ENCODE results near the gene CACNA1E. TPM values are rescaled to one million over a fixed set of nuclear protein-coding genes. Genes with fewer than 3 reads are reported as not detected.

CACNA1E gene
- total RNA-seq, 1 donor from 2014 or later: 0.88 TPM

DNA sequence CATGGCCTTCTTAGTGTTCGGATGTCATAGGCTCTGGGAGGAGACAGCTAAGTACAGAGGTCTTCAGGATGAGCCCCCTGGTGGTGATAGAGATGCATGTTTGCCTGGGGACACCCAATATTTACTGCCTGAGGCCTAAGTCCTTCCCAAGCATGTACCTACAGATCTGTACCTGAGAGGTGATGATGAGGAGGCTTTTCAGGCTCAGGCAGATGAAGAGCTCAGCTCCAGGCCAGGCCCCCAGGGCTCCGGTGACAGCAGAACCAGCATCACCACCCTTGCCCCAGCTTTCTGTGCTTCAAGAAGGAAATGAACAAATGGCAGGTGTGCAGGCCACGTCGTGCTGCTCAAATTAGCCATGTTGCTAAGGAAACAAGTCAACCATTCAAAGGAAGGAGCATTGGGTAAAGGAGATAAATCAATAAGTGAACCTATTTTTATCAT is 21.1 kb downstream of the CACNA1E start:
- TF ChIP-seq, protein P1, sequence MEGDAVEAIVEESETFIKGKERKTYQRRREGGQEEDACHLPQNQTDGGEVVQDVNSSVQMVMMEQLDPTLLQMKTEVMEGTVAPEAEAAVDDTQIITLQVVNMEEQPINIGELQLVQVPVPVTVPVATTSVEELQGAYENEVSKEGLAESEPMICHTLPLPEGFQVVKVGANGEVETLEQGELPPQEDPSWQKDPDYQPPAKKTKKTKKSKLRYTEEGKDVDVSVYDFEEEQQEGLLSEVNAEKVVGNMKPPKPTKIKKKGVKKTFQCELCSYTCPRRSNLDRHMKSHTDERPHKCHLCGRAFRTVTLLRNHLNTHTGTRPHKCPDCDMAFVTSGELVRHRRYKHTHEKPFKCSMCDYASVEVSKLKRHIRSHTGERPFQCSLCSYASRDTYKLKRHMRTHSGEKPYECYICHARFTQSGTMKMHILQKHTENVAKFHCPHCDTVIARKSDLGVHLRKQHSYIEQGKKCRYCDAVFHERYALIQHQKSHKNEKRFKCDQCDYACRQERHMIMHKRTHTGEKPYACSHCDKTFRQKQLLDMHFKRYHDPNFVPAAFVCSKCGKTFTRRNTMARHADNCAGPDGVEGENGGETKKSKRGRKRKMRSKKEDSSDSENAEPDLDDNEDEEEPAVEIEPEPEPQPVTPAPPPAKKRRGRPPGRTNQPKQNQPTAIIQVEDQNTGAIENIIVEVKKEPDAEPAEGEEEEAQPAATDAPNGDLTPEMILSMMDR (IDR thresholded peaks at IDR 0.05; ENCODE audit: borderline replicate concordance): peak; percentile 35

DNA sequence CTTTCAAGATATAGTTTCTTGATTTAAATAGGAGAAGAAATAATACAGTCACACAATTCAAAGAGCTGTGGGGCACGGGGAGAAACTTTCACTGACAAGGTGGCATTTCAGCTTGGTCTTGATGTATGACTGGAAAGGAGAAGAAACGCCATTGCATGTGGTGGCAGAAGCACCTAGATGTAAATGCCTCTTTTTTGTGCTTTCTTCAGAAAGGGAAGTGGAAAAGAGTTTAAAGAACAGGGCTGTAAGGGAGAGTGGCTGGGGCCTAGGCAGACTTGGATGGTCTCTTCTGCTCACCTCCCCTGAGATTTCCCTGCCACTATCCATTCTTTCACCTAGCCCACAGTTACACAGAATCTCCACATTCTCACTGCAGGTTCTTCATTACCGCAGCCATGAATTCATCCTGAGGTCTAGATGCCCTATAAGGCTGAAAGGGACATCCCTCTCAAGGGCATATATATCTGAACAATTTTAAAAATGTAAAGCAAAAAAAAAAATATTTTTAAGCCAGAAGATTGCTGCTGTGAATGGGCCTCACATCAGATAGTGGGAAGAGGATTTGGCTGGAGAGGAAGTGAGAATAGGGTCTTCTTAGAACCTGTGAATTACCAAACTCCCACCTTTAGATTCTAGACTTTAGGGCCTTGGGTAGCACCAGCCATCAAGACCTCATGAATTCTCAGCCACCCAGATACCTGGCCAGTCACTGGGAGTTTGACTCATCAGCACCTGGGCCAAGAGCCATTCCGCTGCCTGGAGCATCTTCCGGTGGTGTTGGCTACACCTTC is 23.4 kb downstream of the CACNA1E start:
- no peak for DNase-seq
- Histone ChIP-seq H3K27me3 (ENCODE audit: low read depth) (peaks cover 90% of the 10 kb centered on the region), H3K9me3 (replicated peaks) (no peaks in the 10 kb centered on the region), H3K27ac (replicated peaks) (no peak overlapping the region), H3K36me3 (no peaks in the 10 kb centered on the region), H3K4me1 (no peaks in the 10 kb centered on the region), H3K4me3 (no peak overlapping the region)
- intact Hi-C loops (cut with micrococcal nuclease): no loop called here
- TF ChIP-seq, protein P1 (IDR thresholded peaks at IDR 0.05; ENCODE audit: borderline replicate concordance): no peak

More for the DNA sequence above, 21.1 kb downstream of the CACNA1E start:
- no peak for DNase-seq
- no peaks in the 10 kb centered on the region for H3K36me3 ChIP-seq
- H3K9me3 ChIP-seq (replicated peaks): no peaks in the 10 kb centered on the region
- no peak overlapping the region for H3K4me3 ChIP-seq
- intact Hi-C loops (cut with micrococcal nuclease): no loop called here
- no peak overlapping the region for H3K27ac ChIP-seq (replicated peaks)
- H3K27me3 ChIP-seq (ENCODE audit: low read depth): peaks cover 90% of the 10 kb centered on the region
- H3K4me1 ChIP-seq: no peaks in the 10 kb centered on the region

DNA sequence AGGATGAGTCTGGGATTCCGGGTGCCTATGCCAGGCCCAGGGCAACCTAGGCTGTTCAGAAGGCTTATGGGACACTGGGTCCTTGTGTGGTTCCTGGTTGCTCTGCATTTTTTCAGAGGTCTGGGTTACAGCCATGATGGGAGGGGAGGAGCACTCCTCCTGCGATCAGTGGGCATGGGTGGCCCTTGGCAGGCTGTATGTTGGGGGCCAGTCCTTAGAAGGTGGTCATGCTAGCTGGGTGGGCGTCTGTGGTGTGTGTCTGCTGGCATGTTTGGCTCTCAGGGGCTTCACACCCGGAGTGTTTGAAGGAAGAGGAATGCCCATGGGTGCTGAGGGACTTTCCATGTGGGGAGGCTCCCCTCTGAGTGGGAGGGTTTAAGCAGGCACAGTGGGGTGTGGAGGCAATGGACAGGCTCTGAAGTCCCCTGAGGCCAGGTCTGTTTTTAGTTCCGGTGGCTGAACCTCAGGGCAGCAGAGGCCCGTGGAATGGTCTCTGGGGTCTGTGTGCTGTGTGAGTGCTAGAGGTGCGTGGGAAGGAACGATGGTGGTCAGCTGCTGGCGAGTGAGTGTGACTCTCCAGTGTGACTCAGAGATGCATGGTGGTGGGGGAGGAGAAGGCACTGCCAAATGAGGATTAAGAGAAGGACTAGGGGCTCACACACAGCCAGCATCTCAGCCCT is 25.3 kb downstream of the CACNA1E start:
- H3K9me3 ChIP-seq (replicated peaks): no peaks in the 10 kb centered on the region
- intact Hi-C loops (cut with micrococcal nuclease): no loop called here
- H3K4me3 ChIP-seq: no peak overlapping the region
- H3K27ac ChIP-seq (replicated peaks): no peak overlapping the region
- no peaks in the 10 kb centered on the region for H3K36me3 ChIP-seq
- no peaks in the 10 kb centered on the region for H3K4me1 ChIP-seq
- DNase-seq: no peak
- peaks cover 90% of the 10 kb centered on the region for H3K27me3 ChIP-seq (ENCODE audit: low read depth)
- TF ChIP-seq, protein P1 (IDR thresholded peaks at IDR 0.05; ENCODE audit: borderline replicate concordance): no peak

DNA sequence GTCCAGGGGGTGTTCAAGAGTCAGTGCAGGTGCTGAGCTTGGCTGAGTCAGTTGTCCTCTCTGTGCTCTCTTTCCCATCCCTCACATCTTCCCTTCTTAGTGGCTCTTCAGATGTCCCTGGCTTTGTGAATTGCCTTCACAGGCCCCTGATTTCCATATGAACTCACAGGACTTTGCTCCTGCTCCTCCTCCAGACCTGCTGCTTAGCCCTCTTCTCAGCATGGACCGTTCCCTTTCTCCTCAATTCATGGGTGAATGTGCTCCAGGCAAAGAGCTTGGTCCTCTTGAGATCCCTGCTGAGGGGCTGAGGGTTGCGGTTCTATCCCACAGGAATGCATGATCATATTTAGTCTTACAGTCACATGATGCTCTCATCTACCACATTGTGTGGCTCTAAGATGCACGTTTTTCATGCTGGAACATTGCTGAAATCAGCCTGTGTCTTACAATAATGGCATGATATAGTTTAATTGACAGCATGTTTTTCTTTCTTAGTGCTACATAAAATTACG is 30.5 kb downstream of the CACNA1E start:
- no peak overlapping the region for H3K4me3 ChIP-seq
- peaks cover 3% of the 10 kb centered on the region for H3K4me1 ChIP-seq
- no peaks in the 10 kb centered on the region for H3K36me3 ChIP-seq
- H3K27me3 ChIP-seq (ENCODE audit: low read depth): peaks cover 80% of the 10 kb centered on the region
- no peaks in the 10 kb centered on the region for H3K9me3 ChIP-seq (replicated peaks)
- intact Hi-C loops (cut with micrococcal nuclease): no loop called here
- DNase-seq: no peak
- TF ChIP-seq, protein P1 (IDR thresholded peaks at IDR 0.05; ENCODE audit: borderline replicate concordance): no peak
- no peak overlapping the region for H3K27ac ChIP-seq (replicated peaks)

DNA sequence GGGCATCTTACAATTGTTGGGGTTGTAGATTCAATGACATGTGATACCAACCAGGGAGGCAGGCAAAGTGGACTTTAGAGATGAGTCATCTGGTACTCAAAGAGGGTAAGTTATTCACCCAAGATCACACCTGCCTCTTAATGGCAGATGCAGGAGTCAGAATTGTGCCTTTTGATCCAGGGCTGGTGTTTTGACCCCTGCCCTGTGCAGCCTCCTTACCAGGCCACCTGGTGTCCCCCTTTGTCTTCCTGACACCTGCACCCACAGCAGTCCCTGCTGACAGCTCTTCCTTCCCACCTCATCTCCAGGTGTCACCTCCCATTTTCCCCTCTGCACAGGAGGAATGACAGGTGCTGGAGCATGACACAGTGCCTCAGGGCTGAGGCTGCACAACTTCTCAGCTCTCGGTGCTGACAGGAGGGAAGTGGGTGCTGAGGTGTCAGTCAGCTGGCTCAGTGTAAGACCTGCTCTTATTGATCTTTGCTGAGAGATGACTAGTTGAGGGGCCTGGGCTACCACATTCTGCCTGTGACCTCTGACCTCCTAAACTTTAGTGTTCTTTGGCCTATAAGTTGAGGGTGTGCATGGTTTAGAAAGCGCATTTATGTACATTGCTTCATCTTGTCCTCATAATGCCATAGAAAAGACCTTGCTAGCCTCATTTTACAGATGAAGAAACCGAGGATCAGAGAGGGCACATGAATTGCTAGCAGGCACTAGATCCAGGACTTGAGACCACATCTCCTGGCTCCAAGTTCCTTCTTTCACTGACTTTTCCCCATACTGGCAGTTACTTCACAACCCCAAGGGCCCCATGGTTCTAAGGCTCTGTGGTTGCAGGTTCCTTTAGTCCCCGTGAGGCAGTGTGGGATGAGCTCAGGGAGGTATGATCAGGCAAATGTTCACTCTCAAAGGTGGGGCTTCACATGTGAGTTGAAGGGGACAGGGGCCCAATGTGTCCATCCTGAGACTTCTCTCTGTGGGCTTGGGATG is 31.3 kb downstream of the CACNA1E start:
- no peak for DNase-seq
- H3K4me3 ChIP-seq: no peak overlapping the region
- H3K36me3 ChIP-seq: no peaks in the 10 kb centered on the region
- no peaks in the 10 kb centered on the region for H3K9me3 ChIP-seq (replicated peaks)
- intact Hi-C loops (cut with micrococcal nuclease): no loop called here
- H3K27me3 ChIP-seq (ENCODE audit: low read depth): peaks cover 78% of the 10 kb centered on the region
- H3K27ac ChIP-seq (replicated peaks): no peak overlapping the region
- H3K4me1 ChIP-seq: peaks cover 3% of the 10 kb centered on the region
- TF ChIP-seq, protein P1 (IDR thresholded peaks at IDR 0.05; ENCODE audit: borderline replicate concordance): no peak
